Prostate gland (tissue), 2 donors: ENCODE data around the gene CCBE1. TPM values are rescaled to one million over a fixed set of nuclear protein-coding genes. Genes with fewer than 3 reads are reported as not detected.
"Not testable (repeated sequence)": the region's sequence is repeated elsewhere in the genome, so short reads cannot be mapped to it uniquely, and the experiment has no call there.

Experiments
- DNase-seq: peaks from one replicate; pipeline ENCODE4 v3.0.0-alpha.2; 2019; ENCODE audit warnings: low spot score
- H3K27ac ChIP-seq, 2 donors: fragments of 200-600 bp; sonication (generic); 2 replicates each; pipeline ENCODE4 v1.5.1; 2017 to 2019
- H3K27me3 ChIP-seq: fragments of 200-600 bp; sonication (generic); replicated peaks from 2 replicates; pipeline ENCODE4 v1.5.1; 2019; ENCODE audit not compliant: insufficient read depth
- H3K36me3 ChIP-seq, 2 donors: fragments of 200-600 bp; sonication (generic); 1 replicate in 1 of 2; 2 replicates in 1 of 2; pipeline versions ENCODE4 v1.5.1 to v1.8.1; 2017 to 2019
- H3K4me1 ChIP-seq: fragments of 200-600 bp; sonication (generic); replicated peaks from 2 replicates; pipeline ENCODE4 v1.5.1; 2019
- H3K4me3 ChIP-seq, 2 donors: fragments of 200-600 bp; sonication (generic); 2 replicates each; pipeline ENCODE4 v1.5.1; 2017 to 2019
- H3K9me3 ChIP-seq: fragments of 200-600 bp; sonication (generic); 2 replicates; pipeline ENCODE4 v1.5.1; 2017
- POLR2A ChIP-seq: fragments of 450-650 bp; IDR thresholded peaks from one replicate; pipeline ENCODE4 v1.6.1; 2016; ENCODE audit warnings: antibody characterized with exemption, mild to moderate bottlenecking
- POLR2AphosphoS5 ChIP-seq: sonication (generic); formaldehyde crosslinking; IDR thresholded peaks from one replicate; pipeline ENCODE4 v1.6.1; 2017; ENCODE audit warnings: antibody characterized with exemption
- WGBS: methylation state at CpG from one replicate; pipeline ENCODE4 v1.1.5; 2018; 5-methylcytosine and 5-hydroxymethylcytosine counted together
- intact Hi-C: fragments of 100-400 bp; cut with DNase I; formaldehyde crosslinking; loops from one replicate; pipeline ENCODE4 v1.14.2; 2022
- total RNA-seq, 2 donors: library from RNA; depleted of rRNA; stranded (reverse); fragments of >200 nt; gene quantifications; one replicate each; pipeline ENCODE4 v1.1.0, GENCODE V29; 2016
- TF ChIP-seq, protein P1 (sequence below), 4 experiments: fragments of 200-600 bp in 2 of 4; fragments of 450-650 bp in 2 of 4; sonication (generic) in 2 of 4; IDR thresholded peaks; 1 replicate in 3 of 4; 2 replicates in 1 of 4; pipeline ENCODE4 v1.5.1; 2016 to 2019; ENCODE audit warnings: antibody characterized with exemption in 4 of 4, mild to moderate bottlenecking in 2 of 4, moderate library complexity in 2 of 4

The CCBE1 gene
- total RNA-seq, 2 donors from 2014 or later: 1.8 to 2.0 TPM

DNA sequence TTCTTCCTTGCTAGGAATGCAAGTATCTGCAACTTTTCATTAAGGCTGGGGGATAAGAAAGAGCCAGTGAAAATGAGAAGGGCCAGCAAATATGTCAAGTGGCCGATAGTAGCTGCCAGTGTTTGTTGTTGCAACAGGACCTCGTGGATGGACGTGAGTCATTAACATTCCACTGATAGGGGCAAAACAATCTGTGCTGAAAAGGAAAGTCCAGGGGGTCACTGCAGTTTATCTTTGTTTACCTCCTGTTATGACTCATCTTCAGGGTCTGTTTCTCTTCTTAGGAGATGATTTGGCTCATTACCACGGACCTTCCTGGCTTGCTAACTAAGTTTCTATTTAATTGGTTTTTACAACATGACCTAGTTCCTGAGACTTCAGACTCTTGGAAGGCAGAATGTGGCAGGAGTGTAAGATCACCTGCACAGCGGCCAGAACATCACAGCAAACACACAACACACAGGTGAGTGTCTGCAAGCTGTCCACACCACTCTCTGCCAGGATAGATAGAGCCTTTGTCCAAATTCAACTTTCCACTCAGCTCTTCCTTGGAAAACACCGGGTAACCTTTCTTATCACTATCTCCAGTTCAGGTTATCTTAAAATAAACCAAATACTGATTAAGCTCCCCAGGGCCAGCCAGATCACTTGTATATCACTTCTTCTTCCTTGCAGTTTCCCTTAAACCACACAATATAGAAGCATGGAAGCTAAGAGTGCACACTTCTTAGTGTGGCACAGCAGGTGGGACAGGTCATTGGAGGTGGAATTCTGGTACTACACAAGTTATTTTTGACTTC is 180.7 kb downstream of the CCBE1 start:
- no peak overlapping the region for H3K4me3 ChIP-seq
- no peaks in the 10 kb centered on the region for H3K9me3 ChIP-seq
- no peaks in the 10 kb centered on the region for H3K4me1 ChIP-seq
- no peaks in the 10 kb centered on the region for H3K36me3 ChIP-seq
- H3K27ac ChIP-seq: no peak overlapping the region
- intact Hi-C loops: loop anchor here (10.0 kb wide), 1 partner anchor 48 kb away; no protein-coding TSS in a partner anchor
- 6% methylated on average over 6 of the region's 6 CpGs for WGBS
- H3K27me3 ChIP-seq: no peaks in the 10 kb centered on the region
- TF ChIP-seq, protein P1, sequence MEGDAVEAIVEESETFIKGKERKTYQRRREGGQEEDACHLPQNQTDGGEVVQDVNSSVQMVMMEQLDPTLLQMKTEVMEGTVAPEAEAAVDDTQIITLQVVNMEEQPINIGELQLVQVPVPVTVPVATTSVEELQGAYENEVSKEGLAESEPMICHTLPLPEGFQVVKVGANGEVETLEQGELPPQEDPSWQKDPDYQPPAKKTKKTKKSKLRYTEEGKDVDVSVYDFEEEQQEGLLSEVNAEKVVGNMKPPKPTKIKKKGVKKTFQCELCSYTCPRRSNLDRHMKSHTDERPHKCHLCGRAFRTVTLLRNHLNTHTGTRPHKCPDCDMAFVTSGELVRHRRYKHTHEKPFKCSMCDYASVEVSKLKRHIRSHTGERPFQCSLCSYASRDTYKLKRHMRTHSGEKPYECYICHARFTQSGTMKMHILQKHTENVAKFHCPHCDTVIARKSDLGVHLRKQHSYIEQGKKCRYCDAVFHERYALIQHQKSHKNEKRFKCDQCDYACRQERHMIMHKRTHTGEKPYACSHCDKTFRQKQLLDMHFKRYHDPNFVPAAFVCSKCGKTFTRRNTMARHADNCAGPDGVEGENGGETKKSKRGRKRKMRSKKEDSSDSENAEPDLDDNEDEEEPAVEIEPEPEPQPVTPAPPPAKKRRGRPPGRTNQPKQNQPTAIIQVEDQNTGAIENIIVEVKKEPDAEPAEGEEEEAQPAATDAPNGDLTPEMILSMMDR (IDR thresholded peaks at IDR 0.05): no peak
- TF ChIP-seq POLR2AphosphoS5 (peak; percentile 39), POLR2A (no peak)
- DNase-seq: no peak

DNA sequence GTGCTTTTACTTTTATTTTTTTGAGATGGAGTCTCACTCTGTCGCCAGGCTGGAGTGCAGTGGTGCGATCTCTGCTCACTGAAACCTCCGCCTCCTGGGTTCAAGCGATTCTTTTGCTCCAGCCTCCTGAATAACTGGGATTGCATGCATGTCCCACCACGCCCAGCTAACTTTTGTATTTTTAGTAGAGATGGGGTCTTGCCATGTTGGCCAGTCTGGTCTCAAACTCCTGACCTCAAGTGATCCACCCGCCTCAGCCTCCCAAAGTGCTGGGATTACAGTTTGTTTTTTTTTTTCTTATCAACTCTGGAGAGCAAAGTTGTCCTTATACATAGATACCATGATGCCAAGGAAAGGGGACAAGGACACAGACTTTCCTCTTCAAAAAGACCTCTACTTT is 181.3 kb downstream of the CCBE1 start:
- not testable (repeated sequence) for DNase-seq, H3K9me3 ChIP-seq, H3K4me3 ChIP-seq, H3K4me1 ChIP-seq, H3K36me3 ChIP-seq, H3K27me3 ChIP-seq, H3K27ac ChIP-seq
- intact Hi-C loops: loop anchor here (10.0 kb wide), 1 partner anchor 49 kb away; no protein-coding TSS in a partner anchor
- WGBS: 84% methylated on average over 6 of the region's 6 CpGs

DNA sequence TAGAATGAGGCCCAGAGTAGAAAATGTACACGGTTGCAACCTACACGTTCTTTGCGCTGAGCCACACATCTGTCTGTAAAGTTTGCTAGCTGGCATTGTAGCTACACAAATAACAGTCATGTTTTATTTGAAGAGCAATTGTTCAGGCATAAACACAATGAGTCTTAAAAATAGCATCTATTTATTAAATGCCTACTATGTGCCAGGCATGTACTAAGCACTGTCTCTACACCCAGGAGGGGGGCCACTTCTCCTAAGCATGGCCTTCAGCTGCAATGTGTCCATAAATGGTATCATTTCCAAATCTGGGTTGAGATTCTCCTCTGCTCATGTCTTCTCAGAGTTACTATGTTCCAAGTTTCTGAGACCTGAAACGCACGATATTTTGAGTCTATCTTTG is 182.1 kb downstream of the CCBE1 start:
- Histone ChIP-seq H3K4me3 (no peak overlapping the region), H3K27ac (no peak overlapping the region), H3K27me3 (no peaks in the 10 kb centered on the region), H3K4me1 (no peaks in the 10 kb centered on the region), H3K9me3 (no peaks in the 10 kb centered on the region), H3K36me3 (no peaks in the 10 kb centered on the region)
- WGBS: 58% methylated on average over 5 of the region's 5 CpGs
- TF ChIP-seq POLR2A: no peak
- TF ChIP-seq POLR2AphosphoS5: no peak
- TF ChIP-seq, protein P1 (IDR thresholded peaks at IDR 0.05): no peak
- intact Hi-C loops: loop anchor here (10.0 kb wide), 1 partner anchor 50 kb away; no protein-coding TSS in a partner anchor
- no peak for DNase-seq

DNA sequence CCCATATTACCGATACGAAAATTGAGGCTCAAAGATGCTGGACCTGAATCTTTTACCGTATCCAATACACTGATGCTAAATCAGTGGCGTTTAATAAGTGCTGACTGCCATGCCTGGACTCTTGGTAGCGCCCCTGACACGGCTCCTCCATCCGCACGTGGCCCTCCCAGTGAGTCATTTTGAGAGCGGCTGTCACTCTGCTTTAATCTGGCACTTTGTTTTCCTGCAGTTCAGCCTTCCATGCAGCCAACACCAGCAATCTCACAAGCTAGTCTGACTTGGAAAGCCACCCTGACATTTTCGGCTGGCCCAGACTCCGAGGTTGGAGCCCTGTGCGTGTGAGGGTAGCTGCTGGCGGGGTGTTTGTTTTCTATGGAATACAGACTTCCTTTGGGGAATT is 183.0 kb downstream of the CCBE1 start:
- no peak overlapping the region for H3K27ac ChIP-seq
- WGBS: 33% methylated on average over 13 of the region's 13 CpGs
- H3K27me3 ChIP-seq: no peaks in the 10 kb centered on the region
- no peaks in the 10 kb centered on the region for H3K4me1 ChIP-seq
- H3K9me3 ChIP-seq: no peaks in the 10 kb centered on the region
- H3K4me3 ChIP-seq: no peak overlapping the region
- DNase-seq: no peak
- no peaks in the 10 kb centered on the region for H3K36me3 ChIP-seq
- TF ChIP-seq, protein P1 (IDR thresholded peaks at IDR 0.05): no peak
- TF ChIP-seq POLR2AphosphoS5: no peak
- no peak for TF ChIP-seq POLR2A
- intact Hi-C loops: loop anchor here (5.0 to 10.0 kb wide), 2 partner anchors 42 to 51 kb away; no protein-coding TSS in a partner anchor

DNA sequence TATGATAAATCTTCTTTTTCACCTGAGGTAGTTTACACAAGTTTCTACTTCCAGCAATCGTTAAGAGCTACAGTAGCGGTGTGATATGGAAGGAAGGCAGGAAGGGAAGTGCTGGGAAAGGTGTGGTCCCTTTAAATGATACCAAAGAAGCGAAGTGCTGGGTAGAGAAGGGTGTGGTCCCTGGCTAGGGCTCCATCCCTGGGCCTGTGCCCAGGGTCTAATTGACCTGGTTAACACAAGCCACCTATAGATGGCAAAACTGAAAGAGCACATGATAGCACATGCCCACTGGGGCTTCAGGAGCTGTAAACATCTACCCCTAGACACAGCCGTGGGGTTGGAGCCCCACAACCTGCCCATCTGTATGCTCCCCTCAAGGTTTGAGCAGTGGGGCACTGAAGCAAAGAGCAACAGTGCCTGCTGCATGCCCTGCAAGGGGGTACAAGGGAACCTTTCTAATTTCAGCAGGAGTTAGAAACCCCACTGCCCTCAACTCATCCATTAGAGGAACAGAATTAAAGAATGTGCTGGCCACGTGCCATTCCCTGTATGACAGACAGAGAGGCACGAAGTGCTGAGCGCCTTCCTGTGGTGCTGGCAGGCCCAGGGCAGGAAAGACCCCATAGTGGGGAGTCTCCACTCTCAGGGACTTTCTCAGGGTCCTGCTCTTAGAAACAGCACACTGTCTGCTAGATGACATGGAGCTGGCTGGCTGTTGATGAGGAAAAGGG is 185.0 kb downstream of the CCBE1 start:
- no peak for TF ChIP-seq POLR2A
- TF ChIP-seq, protein P1 (IDR thresholded peaks at IDR 0.05): no peak
- no peak for TF ChIP-seq POLR2AphosphoS5
- no peaks in the 10 kb centered on the region for H3K9me3 ChIP-seq
- no peak overlapping the region for H3K4me3 ChIP-seq
- 65% methylated on average over 7 of the region's 7 CpGs for WGBS
- no peaks in the 10 kb centered on the region for H3K27me3 ChIP-seq
- DNase-seq: no peak
- no peaks in the 10 kb centered on the region for H3K36me3 ChIP-seq
- intact Hi-C loops: loop anchor here (5.0 to 10.0 kb wide), 2 partner anchors 40 to 53 kb away; no protein-coding TSS in a partner anchor
- no peak overlapping the region for H3K27ac ChIP-seq
- H3K4me1 ChIP-seq: no peaks in the 10 kb centered on the region
